SU-DHL-6 (cell line): Measurements from ENCODE around the gene BAX.
A peak's percentile ranks its signal among the peaks of the same experiment; 100 is the strongest.

Experiments
- H2AFZ ChIP-seq: fragments of 200-600 bp; sonication (generic); 2 replicates; pipeline ENCODE4 v1.6.1; 2014; ENCODE audit warnings: low read depth, mild to moderate bottlenecking, moderate library complexity, mixed read lengths, antibody characterized with exemption, low read length; ENCODE audit not compliant: severe bottlenecking
- H3F3A ChIP-seq: fragments of 200-600 bp; shearing (Covaris generic); 2 replicates; pipeline ENCODE4 v1.6.0; 2016; ENCODE audit warnings: antibody characterized with exemption, mild to moderate bottlenecking; ENCODE audit not compliant: insufficient read depth
- H3K27ac ChIP-seq: fragments of 200-600 bp; sonication (generic); 2 replicates; pipeline ENCODE4 v1.5.1; 2016; ENCODE audit warnings: low read depth, mild to moderate bottlenecking, low read length, moderate library complexity, mixed read lengths
- H3K27me3 ChIP-seq: fragments of 200-600 bp; sonication (generic), shearing (Covaris generic); 2 replicates; pipeline ENCODE4 v1.6.0; 2014; ENCODE audit warnings: mild to moderate bottlenecking, low read length
- H3K36me3 ChIP-seq: fragments of 200-600 bp; sonication (generic); 2 replicates; pipeline ENCODE4 v1.6.1; 2014; ENCODE audit warnings: mild to moderate bottlenecking, low read length, mixed read lengths
- H3K4me2 ChIP-seq: fragments of 300-600, 200-600 bp; shearing (Covaris generic), sonication (generic); 2 replicates; pipeline ENCODE4 v1.6.0; 2014; ENCODE audit warnings: low read length, low read depth, mild to moderate bottlenecking; ENCODE audit not compliant: poor library complexity, severe bottlenecking
- H3K4me3 ChIP-seq: fragments of 200-600 bp; sonication (generic); 2 replicates; pipeline ENCODE4 v1.5.1; 2014; ENCODE audit warnings: antibody characterized with exemption, low read length, mild to moderate bottlenecking, mixed read lengths; ENCODE audit not compliant: insufficient read depth, poor library complexity, severe bottlenecking
- H3K79me2 ChIP-seq: fragments of 200-600 bp; sonication (generic); 2 replicates; pipeline ENCODE4 v1.6.1; 2014; ENCODE audit warnings: mild to moderate bottlenecking, low read length, moderate library complexity; ENCODE audit not compliant: insufficient read depth
- H3K9ac ChIP-seq: fragments of 200-600 bp; sonication (generic); 2 replicates; pipeline ENCODE4 v1.7.0; 2014; ENCODE audit warnings: mild to moderate bottlenecking, low read length
- H3K9me2 ChIP-seq: fragments of 200-600 bp; sonication (generic); replicated peaks from 2 replicates; pipeline ENCODE4 v1.6.1; 2014; ENCODE audit warnings: low read length; ENCODE audit not compliant: insufficient read depth
- H3K9me3 ChIP-seq: fragments of 200-600 bp; sonication (generic); 2 replicates; pipeline ENCODE4 v1.6.1; 2014; ENCODE audit warnings: low read length, mixed read lengths; ENCODE audit not compliant: insufficient read depth
- H4K20me1 ChIP-seq: fragments of 200-600 bp; sonication (generic); 2 replicates; pipeline ENCODE4 v1.6.1; 2014; ENCODE audit warnings: low read depth, mild to moderate bottlenecking, antibody characterized with exemption, low read length, moderate library complexity, mixed read lengths
- EZH2phosphoT487 ChIP-seq: fragments of 200-600 bp; sonication (generic), shearing (Covaris generic); conservative IDR thresholded peaks from 2 replicates; pipeline ENCODE4 v1.6.1; 2018; ENCODE audit warnings: mild to moderate bottlenecking, antibody characterized with exemption, low read length, moderate library complexity, mixed read lengths
- TF ChIP-seq, protein P1 (sequence below): fragments of 200-600 bp; sonication (generic); IDR thresholded peaks from one replicate; pipeline ENCODE4 v1.5.1; 2017; ENCODE audit warnings: antibody characterized with exemption, mild to moderate bottlenecking, low read length, moderate library complexity; ENCODE audit not compliant: insufficient read depth, poor library complexity, severe bottlenecking

The BAX gene

DNA sequence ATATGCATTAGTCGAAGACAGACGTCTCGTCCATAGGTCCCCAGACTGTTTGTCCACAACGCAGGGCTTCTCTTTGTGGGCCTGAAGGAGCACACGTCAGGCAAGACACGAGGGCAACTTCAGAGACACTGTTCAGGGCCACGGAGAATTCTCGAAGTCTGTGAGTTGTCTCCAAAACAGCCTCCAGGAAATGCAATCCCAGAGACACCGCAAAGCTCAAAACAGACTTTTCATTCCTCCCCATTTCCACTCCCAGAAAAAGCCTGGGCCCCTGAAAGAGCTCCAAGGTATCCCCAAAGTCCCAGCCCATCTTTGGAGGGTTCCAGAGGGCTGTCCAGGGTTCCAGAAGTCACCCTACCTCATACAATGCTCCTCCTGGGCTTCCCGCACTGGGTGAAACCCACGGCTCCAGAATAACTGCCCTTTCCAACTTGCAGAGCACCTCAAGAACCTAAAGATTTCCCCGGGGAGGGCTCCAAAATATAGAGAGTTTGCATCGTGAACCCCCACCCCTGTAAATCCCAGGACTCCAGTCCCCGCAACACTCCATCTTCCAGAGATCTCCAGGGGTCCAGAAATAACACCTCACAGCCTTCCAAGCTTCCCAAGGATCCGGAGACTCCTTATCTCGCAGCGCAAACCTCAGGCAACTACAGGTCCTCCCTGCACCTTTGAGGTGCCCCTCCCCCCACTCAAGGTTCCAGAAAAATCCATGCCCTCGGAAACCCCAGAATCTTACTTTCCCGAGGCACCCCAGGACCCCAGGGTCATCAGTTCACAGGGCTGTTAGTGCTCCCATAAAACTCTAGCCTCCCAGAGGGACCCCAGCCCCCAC is 9.7 kb downstream of the BAX start:
- H2AFZ ChIP-seq: peak overlapping the region; percentile 15
- H3K4me2 ChIP-seq: peak overlapping the region; percentile 87
- H3K9me2 ChIP-seq: no peaks in the 10 kb centered on the region
- peaks cover 51% of the 10 kb centered on the region for H3F3A ChIP-seq
- H3K36me3 ChIP-seq: no peaks in the 10 kb centered on the region
- TF ChIP-seq, protein P1, sequence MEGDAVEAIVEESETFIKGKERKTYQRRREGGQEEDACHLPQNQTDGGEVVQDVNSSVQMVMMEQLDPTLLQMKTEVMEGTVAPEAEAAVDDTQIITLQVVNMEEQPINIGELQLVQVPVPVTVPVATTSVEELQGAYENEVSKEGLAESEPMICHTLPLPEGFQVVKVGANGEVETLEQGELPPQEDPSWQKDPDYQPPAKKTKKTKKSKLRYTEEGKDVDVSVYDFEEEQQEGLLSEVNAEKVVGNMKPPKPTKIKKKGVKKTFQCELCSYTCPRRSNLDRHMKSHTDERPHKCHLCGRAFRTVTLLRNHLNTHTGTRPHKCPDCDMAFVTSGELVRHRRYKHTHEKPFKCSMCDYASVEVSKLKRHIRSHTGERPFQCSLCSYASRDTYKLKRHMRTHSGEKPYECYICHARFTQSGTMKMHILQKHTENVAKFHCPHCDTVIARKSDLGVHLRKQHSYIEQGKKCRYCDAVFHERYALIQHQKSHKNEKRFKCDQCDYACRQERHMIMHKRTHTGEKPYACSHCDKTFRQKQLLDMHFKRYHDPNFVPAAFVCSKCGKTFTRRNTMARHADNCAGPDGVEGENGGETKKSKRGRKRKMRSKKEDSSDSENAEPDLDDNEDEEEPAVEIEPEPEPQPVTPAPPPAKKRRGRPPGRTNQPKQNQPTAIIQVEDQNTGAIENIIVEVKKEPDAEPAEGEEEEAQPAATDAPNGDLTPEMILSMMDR: no peak
- H4K20me1 ChIP-seq: no peaks in the 10 kb centered on the region
- H3K27ac ChIP-seq: peak overlapping the region; percentile 91
- H3K9ac ChIP-seq: peak overlapping the region; percentile 62
- H3K79me2 ChIP-seq: peaks cover 14% of the 10 kb centered on the region
- H3K4me3 ChIP-seq: peak overlapping the region; percentile 50
- no peaks in the 10 kb centered on the region for H3K9me3 ChIP-seq
- H3K27me3 ChIP-seq: no peaks in the 10 kb centered on the region

DNA sequence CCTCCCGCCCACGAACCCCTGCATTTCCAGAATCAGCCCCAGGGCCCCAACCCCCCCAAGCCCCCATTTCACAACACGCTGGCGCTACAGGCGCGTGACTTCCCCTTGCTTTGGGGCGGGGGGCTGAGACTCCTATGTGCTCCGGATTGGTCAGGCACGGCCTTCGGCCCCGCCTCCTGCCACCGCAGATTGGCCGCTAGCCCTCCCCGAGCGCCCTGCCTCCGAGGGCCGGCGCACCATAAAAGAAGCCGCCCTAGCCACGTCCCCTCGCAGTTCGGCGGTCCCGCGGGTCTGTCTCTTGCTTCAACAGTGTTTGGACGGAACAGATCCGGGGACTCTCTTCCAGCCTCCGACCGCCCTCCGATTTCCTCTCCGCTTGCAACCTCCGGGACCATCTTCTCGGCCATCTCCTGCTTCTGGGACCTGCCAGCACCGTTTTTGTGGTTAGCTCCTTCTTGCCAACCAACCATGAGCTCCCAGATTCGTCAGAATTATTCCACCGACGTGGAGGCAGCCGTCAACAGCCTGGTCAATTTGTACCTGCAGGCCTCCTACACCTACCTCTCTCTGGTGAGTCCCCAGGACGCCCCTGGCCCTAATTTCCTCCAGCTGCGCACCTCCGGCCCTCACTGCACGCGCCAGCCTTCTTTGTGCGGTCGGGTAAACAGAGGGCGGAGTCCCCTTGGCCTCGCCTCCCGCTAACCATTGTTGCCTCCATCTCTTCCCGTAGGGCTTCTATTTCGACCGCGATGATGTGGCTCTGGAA is 10.5 kb downstream of the BAX start, which contains the start of gene FTL:
Gene FTL (plus strand): TSS at position 270 of the 766 bp plus-strand sequence. CDS start 199 bp downstream, at position 469.
- H2AFZ ChIP-seq: peak within 1 kb of the TSS; percentile 15
- H3F3A ChIP-seq: peaks cover 46% of the 10 kb centered on the region
- H4K20me1 ChIP-seq: no peaks in the 10 kb centered on the region
- H3K9me2 ChIP-seq: no peaks in the 10 kb centered on the region
- no peaks in the 10 kb centered on the region for H3K9me3 ChIP-seq
- peak within 1 kb of the TSS; percentile 72 for H3K4me3 ChIP-seq
- H3K27me3 ChIP-seq: no peaks in the 10 kb centered on the region
- H3K36me3 ChIP-seq: no peaks in the 10 kb centered on the region
- H3K79me2 ChIP-seq: peaks cover 14% of the 10 kb centered on the region
- TF ChIP-seq EZH2phosphoT487: no peak
- TF ChIP-seq, protein P1: no peak
- H3K9ac ChIP-seq: peak within 1 kb of the TSS; percentile 73
- H3K4me2 ChIP-seq: peak within 1 kb of the TSS; percentile 87
- peak within 1 kb of the TSS; percentile 91 for H3K27ac ChIP-seq

DNA sequence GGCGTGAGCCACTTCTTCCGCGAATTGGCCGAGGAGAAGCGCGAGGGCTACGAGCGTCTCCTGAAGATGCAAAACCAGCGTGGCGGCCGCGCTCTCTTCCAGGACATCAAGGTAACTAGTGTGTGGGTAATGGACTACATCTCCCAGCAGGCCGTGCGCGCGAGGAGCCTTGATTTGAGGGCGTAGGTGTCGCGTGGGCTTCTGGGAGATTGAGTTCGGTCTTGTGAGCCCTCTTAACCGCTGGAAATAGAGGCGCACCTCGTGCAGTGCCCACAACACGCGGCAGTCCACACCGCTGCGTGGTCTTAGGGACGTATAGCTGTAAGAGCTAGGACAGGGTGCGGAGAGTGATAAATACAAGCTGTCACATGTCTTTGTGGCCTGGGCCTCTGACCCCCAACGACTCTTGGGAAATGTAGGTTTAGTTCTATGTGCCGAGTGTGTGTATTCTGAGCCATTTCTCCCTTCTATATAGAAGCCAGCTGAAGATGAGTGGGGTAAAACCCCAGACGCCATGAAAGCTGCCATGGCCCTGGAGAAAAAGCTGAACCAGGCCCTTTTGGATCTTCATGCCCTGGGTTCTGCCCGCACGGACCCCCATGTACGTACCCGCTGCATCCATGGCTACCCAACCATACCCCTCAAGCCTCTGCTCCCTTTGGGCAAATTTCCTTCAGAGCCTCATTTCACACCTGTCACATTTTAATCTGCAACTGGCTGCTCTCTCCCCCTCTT is 11.3 kb downstream of the BAX start:
- Histone ChIP-seq H3K4me2 (peak overlapping the region; percentile 77), H3K79me2 (peaks cover 14% of the 10 kb centered on the region), H3F3A (peaks cover 46% of the 10 kb centered on the region), H3K27me3 (no peaks in the 10 kb centered on the region), H3K9me3 (no peaks in the 10 kb centered on the region), H3K27ac (peak overlapping the region; percentile 61), H4K20me1 (no peaks in the 10 kb centered on the region), H3K4me3 (peak overlapping the region; percentile 72), H3K9me2 (no peaks in the 10 kb centered on the region), H3K36me3 (no peaks in the 10 kb centered on the region), H3K9ac (peak overlapping the region; percentile 73), H2AFZ (no peak overlapping the region)
- TF ChIP-seq EZH2phosphoT487: no peak
- TF ChIP-seq, protein P1: no peak
